GM12878 (cell line): ENCODE results near the gene CLCNKB. TPM values are rescaled to one million over a fixed set of nuclear protein-coding genes. Genes with fewer than 3 reads are reported as not detected.
"Not testable (repeated sequence)": the region's sequence is repeated elsewhere in the genome, so short reads cannot be mapped to it uniquely, and the experiment has no call there.

Source experiments
- ATAC-seq: fragments of 200-7000 bp; cut with Tn5 transposase; 3 replicates; pipeline ENCODE4 v1.9.1; 2020; ENCODE audit warnings: mild to moderate bottlenecking, moderate library complexity
- BruUV-seq: library from RNA; stranded (reverse); fragments of 400-500 nt; replicated peaks from 2 replicates; lab custom pipeline; 2021; lab: Mats Ljungman, UMichigan
- CTCF ChIA-PET: fragments of 300-600 bp; sonication (Branson Sonifier 250); formaldehyde crosslinking; extraction: SDS; loops from one replicate; lab custom pipeline; 2021; ENCODE audit warnings: inconsistent platforms; lab: Yijun Ruan, JAX
- POLR2A ChIA-PET: fragments of 350-600 bp; formaldehyde crosslinking; extraction: SDS; loops from one replicate; lab custom pipeline; 2021; ENCODE audit warnings: inconsistent platforms; lab: Charles Lee
- RAD21 ChIA-PET: fragments of 300-600 bp; sonication (Branson Sonifier 250); formaldehyde crosslinking; loops from one replicate; lab custom pipeline; 2023; ENCODE audit warnings: antibody characterized with exemption; ENCODE audit not compliant: unreplicated experiment; lab: Charles Lee
- SMC1A ChIA-PET: fragments of 300-600 bp; sonication (Branson Sonifier 250); formaldehyde crosslinking; loops from one replicate; lab custom pipeline; 2023; ENCODE audit not compliant: unreplicated experiment, uncharacterized antibody; lab: Charles Lee
- DNase-seq: peaks from one replicate; pipeline ENCODE4 v3.0.0-alpha.2; 2011; ENCODE audit warnings: low read depth, low spot score
- FAIRE-seq: peaks from 3 replicates; lab custom pipeline; 2011; peaks lifted over from hg19 to GRCh38; lab: Jason Lieb, UNC
- H2AFZ ChIP-seq: 2 replicates; pipeline ENCODE4 v1.6.0; 2011; ENCODE audit warnings: low read depth, low read length, control low read depth; ENCODE audit not compliant: control insufficient read depth
- H3K27ac ChIP-seq: 2 replicates; pipeline ENCODE4 v1.5.1; 2011; ENCODE audit warnings: control low read depth; ENCODE audit not compliant: control insufficient read depth, insufficient read depth
- H3K27me3 ChIP-seq, 2 experiments: replicated peaks in 1 of 2; 2 replicates each; pipeline versions ENCODE4 v1.6.0 to v1.6.1; 2011; ENCODE audit warnings: low read length in 1 of 2; ENCODE audit not compliant: control insufficient read depth in 2 of 2, insufficient read depth in 2 of 2
- H3K36me3 ChIP-seq, 2 experiments: 2 replicates each; pipeline ENCODE4 v1.5.1; 2011; ENCODE audit warnings: low read length in 1 of 2; ENCODE audit not compliant: control insufficient read depth in 2 of 2, insufficient read depth in 2 of 2
- H3K4me1 ChIP-seq: 2 replicates; pipeline ENCODE4 v1.6.1; 2011; ENCODE audit warnings: mild to moderate bottlenecking, low read length, moderate library complexity, mixed read lengths; ENCODE audit not compliant: control insufficient read depth, insufficient read depth
- H3K4me2 ChIP-seq: 2 replicates; pipeline ENCODE4 v1.6.0; 2011; ENCODE audit warnings: control low read depth; ENCODE audit not compliant: control insufficient read depth, insufficient read depth
- H3K4me3 ChIP-seq: fragments of 200-600 bp; sonication (generic); 2 replicates; pipeline ENCODE4 v1.5.1; 2016
- H3K79me2 ChIP-seq: 2 replicates; pipeline ENCODE4 v1.6.0; 2011; ENCODE audit warnings: low read length; ENCODE audit not compliant: control insufficient read depth, insufficient read depth
- H3K9ac ChIP-seq: 2 replicates; pipeline ENCODE4 v1.8.0; 2011; ENCODE audit warnings: low read length, control low read depth, mixed read lengths; ENCODE audit not compliant: control insufficient read depth, insufficient read depth
- H3K9me3 ChIP-seq: replicated peaks from 3 replicates; pipeline ENCODE4 v1.5.1; 2011; ENCODE audit warnings: mild to moderate bottlenecking, low read length; ENCODE audit not compliant: control insufficient read depth, insufficient read depth
- H4K20me1 ChIP-seq: 2 replicates; pipeline ENCODE4 v1.6.0; 2011; ENCODE audit not compliant: control insufficient read depth, insufficient read depth
- CHD4 ChIP-seq: fragments of 200-600 bp; sonication (generic); IDR thresholded peaks from 2 replicates; pipeline ENCODE4 v1.6.1; 2016; ENCODE audit warnings: mild to moderate bottlenecking
- NBN ChIP-seq: fragments of 450-650 bp; IDR thresholded peaks from 2 replicates; pipeline ENCODE4 v1.6.1; 2016
- NR2F1 ChIP-seq: fragments of 450-650 bp; conservative IDR thresholded peaks from 2 replicates; pipeline ENCODE4 v1.6.1; 2017; ENCODE audit warnings: mild to moderate bottlenecking
- RBBP5 ChIP-seq: fragments of 200-600 bp; sonication (generic); conservative IDR thresholded peaks from 2 replicates; pipeline ENCODE4 v1.6.1; 2016
- RUNX3 ChIP-seq: IDR thresholded peaks from 2 replicates; pipeline ENCODE4 v1.6.1; 2012; ENCODE audit warnings: low read length, inconsistent platforms
- ZBTB4 ChIP-seq: fragments of 450-650 bp; formaldehyde crosslinking; IDR thresholded peaks from 2 replicates; pipeline ENCODE4 v1.4.0; 2022; ENCODE audit warnings: mild to moderate bottlenecking, moderate library complexity
- WGBS: methylation state at CpG from one replicate; pipeline ENCODE4 v1.1.6; 2016; ENCODE audit warnings: low lambda C conversion rate; ENCODE audit not compliant: insufficient replicate concordance, insufficient coverage; ENCODE audit errors: missing lambda C conversion rate; 5-methylcytosine and 5-hydroxymethylcytosine counted together
- in situ Hi-C: fragments of 300-500 bp; cut with MboI; formaldehyde crosslinking; loops from 9 replicates; pipeline ENCODE4 v1.14.3; 2018; ENCODE audit warnings: mixed read lengths
- intact Hi-C: fragments of 100-400 bp; cut with micrococcal nuclease; formaldehyde crosslinking; loops from one replicate; pipeline ENCODE4 v1.14.2; 2022; ENCODE audit not compliant: unreplicated experiment
- polyA plus RNA-seq, 11 experiments: library from polyadenylated mRNA; depleted of rRNA in 4 of 11; unstranded in 6 of 11; stranded (reverse) in 5 of 11; fragments of >200 nt; fragmentation: Nextera tagmentation in 4 of 11; fragmentation: Illumina TruSeq in 1 of 11; extraction: Ambion mirVana in 4 of 11; extraction: Trizol in 1 of 11; gene quantifications; 1 replicate in 1 of 11; 2 replicates in 10 of 11; pipeline versions ENCODE4 v1.2.1 to v1.2.3, GENCODE V29; 2011 to 2016; ENCODE audit warnings: inconsistent platforms in 2 of 11, missing spikeins in 2 of 11, low read depth in 1 of 11
- total RNA-seq, 4 experiments: library from RNA; depleted of rRNA in 3 of 4; stranded (reverse); fragments of >200 nt in 3 of 4; fragmentation: Illumina TruSeq in 1 of 4; extraction: Trizol in 1 of 4; gene quantifications; 2 replicates each; pipeline versions ENCODE4 v1.2.1 to v1.2.3, GENCODE V29; 2013 to 2021

The CLCNKB gene
- total and polyA plus RNA-seq, 10 of the 15 experiments (the other 5 are each of a cell fraction or from before 2014, with no cell fraction given) = 0.05 TPM; not detected in 9

GRCh38 chr1:16038620-16038912 is 5.0 kb upstream of the CLCNKB start:
- Histone ChIP-seq H3K4me3 (no peak overlapping the region), H3K27ac (no peak overlapping the region), H3K36me3 (no peaks in the 10 kb centered on the region), H3K9me3 (no peaks in the 10 kb centered on the region)
- FAIRE-seq (no peak), ATAC-seq (no peak)
- RAD21 ChIA-PET = no interaction called here
- intact Hi-C loops (no loop called here), in situ Hi-C loops (no loop called here)
- TF ChIP-seq NBN (no peak), NR2F1 (no peak), CHD4 (no peak), ZBTB4 (CRISPR knock-in tag) (no peak), RBBP5 (no peak), RUNX3 (no peak)
- TF ChIP-seq, all 136 proteins: peak for 0
- no peak for DNase-seq
- ChIA-PET POLR2A (no interaction called here), SMC1A (no interaction called here), CTCF (interaction anchor here (0.7 kb wide), 1 partner anchor 44 kb away, joined by 3 read pairs; no protein-coding TSS in a partner anchor)
- Histone ChIP-seq H3K4me1 (no peaks in the 10 kb centered on the region), H2AFZ (no peak overlapping the region), H4K20me1 (no peaks in the 10 kb centered on the region), H3K79me2 (no peaks in the 10 kb centered on the region), H3K4me2 (no peak overlapping the region), H3K27me3 (no peaks in the 10 kb centered on the region), H3K9ac (no peak overlapping the region)
- no TSS peak for BruUV-seq
- 13% methylated on average over 4 of the region's 4 CpGs for whole genome bisulfite sequencing

- H3K79me2 ChIP-seq, H3K27me3 ChIP-seq, BruUV-seq, H3K9me3 ChIP-seq, H3K36me3 ChIP-seq, DNase-seq, H3K4me2 ChIP-seq, FAIRE-seq, ATAC-seq, CTCF ChIA-PET, H3K9ac ChIP-seq, H4K20me1 ChIP-seq, in situ Hi-C loops, H3K4me3 ChIP-seq, RAD21 ChIA-PET, POLR2A ChIA-PET, H2AFZ ChIP-seq, H3K27ac ChIP-seq, H3K4me1 ChIP-seq: not testable (repeated sequence)
- intact Hi-C loops = loop anchor here (1.0 kb wide), 1 partner anchor 22 kb away; no protein-coding TSS in a partner anchor
- SMC1A ChIA-PET = interaction anchor here (0.6 kb wide), 1 partner anchor 187 kb away, joined by 3 read pairs; no protein-coding TSS in a partner anchor
- WGBS = 34% methylated on average over 8 of the region's 8 CpGs
These were observed 3.7 kb upstream of the CLCNKB start for GRCh38 chr1:16039871-16040270.
